Measurements from ENCODE around the gene CHD5. TPM values are rescaled to one million over a fixed set of nuclear protein-coding genes. Genes with fewer than 3 reads are reported as not detected.
A peak's percentile ranks its signal among the peaks of the same experiment; 100 is the strongest.

Gene CHD5
- total and polyA plus RNA-seq, 7 experiments from 2014 or later: 0.14 to 2.8 (median 0.37) TPM; not detected in 2

DNA sequence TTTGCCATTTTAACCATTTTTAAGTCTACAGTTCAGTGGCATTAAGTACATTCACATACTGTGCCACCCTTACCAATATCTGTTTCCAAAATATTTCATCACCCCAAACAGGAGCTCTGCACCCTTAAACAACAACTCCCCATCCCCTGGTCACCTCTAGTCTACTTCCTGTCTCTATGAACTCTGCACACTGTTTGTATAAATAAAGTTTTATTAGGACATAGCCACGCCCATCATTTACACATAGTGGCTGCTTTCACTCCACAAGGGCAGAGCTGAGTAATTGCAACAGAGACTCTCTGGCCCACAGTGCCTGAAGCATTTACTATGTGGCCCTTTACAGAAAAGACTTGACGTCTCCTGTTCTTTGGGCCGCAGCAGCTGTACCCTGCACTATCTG lies 104.4 kb downstream of the CHD5 start:
- peaks cover 0 to 97% (median 11%) of the 10 kb centered on the region in 3 experiments for H3K36me3 ChIP-seq (ENCODE audit: control insufficient read depth in 2 of 3, insufficient read depth in 3 of 3, low read length in 3 of 3)
- no peaks in the 10 kb centered on the region for H3K9me3 ChIP-seq (ENCODE audit: control insufficient read depth in 2 of 3, low read length in 3 of 3)
- DNase-seq (no peak), ATAC-seq (no peak)
- no peak overlapping the region for H3K4me3 ChIP-seq (ENCODE audit: low read length)
- peaks cover 4 to 28% (median 10%) of the 10 kb centered on the region in 5 donors for H3K36me3 Mint-ChIP-seq
- H3K4me3 Mint-ChIP-seq: no peak overlapping the region
- ChIA-PET CTCF (no interaction called here), POLR2A (no interaction called here)
- H3K27ac Mint-ChIP-seq: peak overlapping the region in 3 of 9 donors; percentile 5 to 38 (median 18)
- no peaks in the 10 kb centered on the region for H3K4me1 ChIP-seq (ENCODE audit: control insufficient read depth in 2 of 2, insufficient read depth in 2 of 2, low read length in 2 of 2)
- H3K27ac ChIP-seq (ENCODE audit: low read depth, low read length): no peak overlapping the region
- H3K9me3 Mint-ChIP-seq: no peaks in the 10 kb centered on the region
- H3K27me3 Mint-ChIP-seq: no peaks in the 10 kb centered on the region
- H3K27me3 ChIP-seq (ENCODE audit: control insufficient read depth in 2 of 2, insufficient read depth in 2 of 2, low read length in 2 of 2): no peaks in the 10 kb centered on the region
- intact Hi-C loops (cut with micrococcal nuclease): no loop called here
- peaks cover 0 to 8% (median 0%) of the 10 kb centered on the region in 7 donors for H3K4me1 Mint-ChIP-seq

DNA sequence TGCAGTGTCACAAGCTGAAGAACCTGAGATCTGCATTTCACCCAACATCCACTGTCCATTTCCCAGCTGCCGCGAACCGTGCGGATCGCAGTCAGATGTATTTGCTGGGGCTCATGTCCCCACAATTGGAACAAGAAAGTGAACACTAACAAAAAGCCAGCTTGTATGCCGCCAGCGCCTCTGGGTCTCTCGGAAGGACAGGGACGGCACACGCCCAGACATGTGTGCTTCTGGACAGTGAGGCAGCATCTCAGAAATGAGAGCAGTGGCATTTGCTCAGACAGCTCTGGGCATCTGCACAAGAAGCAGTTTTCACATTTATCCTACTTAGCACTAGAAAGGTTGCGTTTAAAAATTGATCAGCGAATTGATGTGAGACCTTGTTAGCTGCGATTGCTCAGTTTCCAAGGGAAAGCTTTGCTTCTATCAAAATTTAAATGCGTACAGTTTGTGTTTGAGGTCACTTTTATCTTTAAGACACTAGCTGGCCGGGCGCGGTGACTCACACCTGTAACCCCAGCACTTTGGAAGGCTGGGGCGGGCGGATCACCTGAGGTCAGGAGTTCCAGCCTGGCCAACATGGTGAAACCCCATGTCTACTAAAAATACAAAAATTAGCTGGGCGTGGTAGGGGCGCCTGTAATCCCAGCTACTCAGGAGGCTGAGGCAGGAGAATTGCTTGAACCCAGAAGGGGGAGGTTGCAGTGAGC lies 105.8 kb downstream of the CHD5 start:
- no peak overlapping the region for H3K4me3 Mint-ChIP-seq
- DNase-seq (no peak), ATAC-seq (no peak)
- no peak overlapping the region for H3K27ac Mint-ChIP-seq
- POLR2A ChIA-PET: no interaction called here
- no peaks in the 10 kb centered on the region for H3K9me3 Mint-ChIP-seq
- peaks cover 0 to 21% (median 10%) of the 10 kb centered on the region in 5 donors for H3K36me3 Mint-ChIP-seq
- H3K4me1 Mint-ChIP-seq: peaks cover 0 to 7% (median 0%) of the 10 kb centered on the region in 7 donors
- peaks cover 0 to 89% (median 11%) of the 10 kb centered on the region in 3 experiments for H3K36me3 ChIP-seq (ENCODE audit: control insufficient read depth in 2 of 3, insufficient read depth in 3 of 3, low read length in 3 of 3)
- H3K9me3 ChIP-seq (ENCODE audit: control insufficient read depth in 2 of 3, low read length in 3 of 3): no peaks in the 10 kb centered on the region
- CTCF ChIA-PET: no interaction called here
- H3K27ac ChIP-seq (ENCODE audit: low read depth, low read length): no peak overlapping the region
- no peaks in the 10 kb centered on the region for H3K27me3 ChIP-seq (ENCODE audit: control insufficient read depth in 2 of 2, insufficient read depth in 2 of 2, low read length in 2 of 2)
- intact Hi-C loops (cut with micrococcal nuclease): no loop called here
- no peaks in the 10 kb centered on the region for H3K4me1 ChIP-seq (ENCODE audit: control insufficient read depth in 2 of 2, insufficient read depth in 2 of 2, low read length in 2 of 2)
- H3K27me3 Mint-ChIP-seq: no peaks in the 10 kb centered on the region
- no peak overlapping the region for H3K4me3 ChIP-seq (ENCODE audit: low read length)

DNA sequence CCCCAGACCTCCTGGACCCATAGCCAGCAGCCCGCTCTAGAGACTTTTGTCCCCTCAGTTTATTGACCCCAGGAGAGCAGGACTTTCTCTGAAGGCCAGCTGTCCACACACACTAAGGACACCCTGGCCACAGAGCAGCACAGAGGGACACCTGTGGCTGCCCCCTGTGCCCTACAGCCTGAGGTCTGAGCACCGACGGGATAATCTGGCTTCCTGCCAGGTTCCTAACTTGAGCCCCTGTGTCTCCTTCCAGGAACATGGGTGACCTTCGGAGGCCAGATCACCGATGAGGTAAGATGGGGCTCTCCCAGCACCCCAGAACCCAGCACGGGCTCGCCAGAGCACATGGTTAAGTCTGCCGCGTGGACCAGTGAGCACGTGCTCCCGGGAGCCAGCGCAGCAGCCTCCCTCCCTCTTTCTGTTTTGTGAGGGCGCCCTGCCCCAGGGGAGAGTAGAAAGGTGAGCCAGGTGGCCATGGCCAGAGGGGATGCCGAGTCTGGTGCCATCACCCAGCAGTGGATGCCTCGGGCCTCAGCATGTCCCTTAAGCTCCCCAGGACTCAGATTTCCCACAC lies 106.6 kb downstream of the CHD5 start:
- peaks cover 0 to 20% (median 10%) of the 10 kb centered on the region in 5 donors for H3K36me3 Mint-ChIP-seq
- DNase-seq (no peak), ATAC-seq (no peak)
- no peak overlapping the region for H3K27ac ChIP-seq (ENCODE audit: low read depth, low read length)
- CTCF ChIA-PET: no interaction called here
- no peaks in the 10 kb centered on the region for H3K27me3 Mint-ChIP-seq
- peaks cover 0 to 7% (median 0%) of the 10 kb centered on the region in 7 donors for H3K4me1 Mint-ChIP-seq
- POLR2A ChIA-PET: no interaction called here
- no peak overlapping the region for H3K4me3 Mint-ChIP-seq
- H3K4me3 ChIP-seq (ENCODE audit: low read length): no peak overlapping the region
- peaks cover 0 to 88% (median 11%) of the 10 kb centered on the region in 3 experiments for H3K36me3 ChIP-seq (ENCODE audit: control insufficient read depth in 2 of 3, insufficient read depth in 3 of 3, low read length in 3 of 3)
- no peaks in the 10 kb centered on the region for H3K9me3 ChIP-seq (ENCODE audit: control insufficient read depth in 2 of 3, low read length in 3 of 3)
- no peak overlapping the region for H3K27ac Mint-ChIP-seq
- no peaks in the 10 kb centered on the region for H3K27me3 ChIP-seq (ENCODE audit: control insufficient read depth in 2 of 2, insufficient read depth in 2 of 2, low read length in 2 of 2)
- intact Hi-C loops (cut with micrococcal nuclease): no loop called here
- H3K4me1 ChIP-seq (ENCODE audit: control insufficient read depth in 2 of 2, insufficient read depth in 2 of 2, low read length in 2 of 2): no peaks in the 10 kb centered on the region
- no peaks in the 10 kb centered on the region for H3K9me3 Mint-ChIP-seq

DNA sequence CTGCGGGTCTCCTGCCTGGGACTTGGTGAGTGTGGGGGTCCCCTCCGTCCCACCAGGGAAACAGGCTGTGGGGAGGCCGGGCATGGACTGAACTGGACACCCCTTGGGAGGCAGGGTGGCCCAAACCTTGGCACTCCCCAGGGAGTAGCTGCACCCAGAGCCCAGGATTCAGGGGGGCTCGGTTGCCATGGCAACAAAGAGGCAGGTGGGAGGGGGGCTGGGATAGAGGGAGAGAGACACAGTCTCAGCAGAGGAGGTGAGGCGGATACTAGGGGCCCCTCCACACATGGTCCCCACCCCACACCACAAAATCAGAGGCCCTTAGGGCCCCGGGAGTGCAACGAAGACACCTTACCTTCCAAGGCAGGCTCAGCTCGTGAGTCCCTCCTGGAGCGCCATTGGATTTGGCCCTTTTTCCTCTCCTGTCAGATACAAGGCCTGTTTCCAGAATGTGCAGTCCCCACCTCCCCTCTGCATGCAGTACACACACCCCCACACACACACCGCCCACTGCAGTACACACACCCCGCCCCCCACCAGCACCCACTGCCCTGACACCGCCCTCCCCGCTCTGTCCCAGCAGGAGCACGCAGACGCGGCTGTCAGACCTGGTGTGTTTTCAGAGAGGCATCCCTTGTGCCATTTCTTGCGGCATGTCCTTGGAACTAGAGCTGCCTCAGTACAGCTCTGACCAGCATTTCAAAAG lies 107.2 kb downstream of the CHD5 start:
- H3K36me3 ChIP-seq (ENCODE audit: control insufficient read depth in 2 of 3, insufficient read depth in 3 of 3, low read length in 3 of 3): peaks cover 0 to 88% (median 11%) of the 10 kb centered on the region in 3 experiments
- ChIA-PET POLR2A (no interaction called here), CTCF (no interaction called here)
- H3K4me1 ChIP-seq (ENCODE audit: control insufficient read depth in 2 of 2, insufficient read depth in 2 of 2, low read length in 2 of 2): no peaks in the 10 kb centered on the region
- no peaks in the 10 kb centered on the region for H3K9me3 ChIP-seq (ENCODE audit: control insufficient read depth in 2 of 3, low read length in 3 of 3)
- no peaks in the 10 kb centered on the region for H3K27me3 Mint-ChIP-seq
- no peaks in the 10 kb centered on the region for H3K9me3 Mint-ChIP-seq
- H3K4me3 Mint-ChIP-seq: no peak overlapping the region
- H3K27ac Mint-ChIP-seq: no peak overlapping the region
- no peaks in the 10 kb centered on the region for H3K27me3 ChIP-seq (ENCODE audit: control insufficient read depth in 2 of 2, insufficient read depth in 2 of 2, low read length in 2 of 2)
- H3K4me3 ChIP-seq (ENCODE audit: low read length): no peak overlapping the region
- intact Hi-C loops (cut with micrococcal nuclease): no loop called here
- H3K36me3 Mint-ChIP-seq: peaks cover 0 to 17% (median 10%) of the 10 kb centered on the region in 5 donors
- peaks cover 0 to 7% (median 0%) of the 10 kb centered on the region in 7 donors for H3K4me1 Mint-ChIP-seq
- no peak for ATAC-seq
- H3K27ac ChIP-seq (ENCODE audit: low read depth, low read length): no peak overlapping the region
- no peak for DNase-seq

DNA sequence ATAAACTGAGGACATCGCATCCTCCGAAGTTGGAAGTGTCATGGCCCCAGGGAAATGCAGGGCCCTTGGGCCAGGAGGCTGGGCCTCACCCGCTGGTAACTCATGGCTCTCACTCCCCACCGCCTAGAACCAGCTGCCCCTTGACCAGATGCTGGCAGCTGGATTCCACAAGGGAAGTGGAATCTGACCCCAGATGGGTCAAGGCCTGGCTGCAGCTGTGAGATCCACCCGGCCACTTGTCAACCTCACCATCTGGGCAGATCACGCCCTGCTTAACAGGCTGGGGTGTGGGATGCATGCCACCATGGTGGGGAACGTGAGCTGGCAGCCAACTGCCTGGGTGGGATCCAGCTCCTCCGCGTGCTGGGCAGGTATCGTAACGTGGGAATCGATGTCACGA lies 108.9 kb downstream of the CHD5 start:
- Mint-ChIP-seq H3K27me3 (no peaks in the 10 kb centered on the region), H3K36me3 (peaks cover 0 to 12% (median 10%) of the 10 kb centered on the region in 5 donors), H3K4me3 (no peak overlapping the region), H3K9me3 (no peaks in the 10 kb centered on the region), H3K27ac (no peak overlapping the region), H3K4me1 (peaks cover 0 to 8% (median 3%) of the 10 kb centered on the region in 7 donors)
- ATAC-seq: no peak
- peaks cover 0 to 86% (median 11%) of the 10 kb centered on the region in 3 experiments for H3K36me3 ChIP-seq (ENCODE audit: control insufficient read depth in 2 of 3, insufficient read depth in 3 of 3, low read length in 3 of 3)
- H3K4me3 ChIP-seq (ENCODE audit: low read length): no peak overlapping the region
- no peaks in the 10 kb centered on the region for H3K9me3 ChIP-seq (ENCODE audit: control insufficient read depth in 2 of 3, low read length in 3 of 3)
- H3K27me3 ChIP-seq (ENCODE audit: control insufficient read depth in 2 of 2, insufficient read depth in 2 of 2, low read length in 2 of 2): no peaks in the 10 kb centered on the region
- CTCF ChIA-PET: no interaction called here
- H3K27ac ChIP-seq (ENCODE audit: low read depth, low read length): no peak overlapping the region
- POLR2A ChIA-PET: no interaction called here
- H3K4me1 ChIP-seq (ENCODE audit: control insufficient read depth in 2 of 2, insufficient read depth in 2 of 2, low read length in 2 of 2): no peaks in the 10 kb centered on the region
- intact Hi-C loops (cut with micrococcal nuclease): no loop called here
- no peak for DNase-seq

DNA sequence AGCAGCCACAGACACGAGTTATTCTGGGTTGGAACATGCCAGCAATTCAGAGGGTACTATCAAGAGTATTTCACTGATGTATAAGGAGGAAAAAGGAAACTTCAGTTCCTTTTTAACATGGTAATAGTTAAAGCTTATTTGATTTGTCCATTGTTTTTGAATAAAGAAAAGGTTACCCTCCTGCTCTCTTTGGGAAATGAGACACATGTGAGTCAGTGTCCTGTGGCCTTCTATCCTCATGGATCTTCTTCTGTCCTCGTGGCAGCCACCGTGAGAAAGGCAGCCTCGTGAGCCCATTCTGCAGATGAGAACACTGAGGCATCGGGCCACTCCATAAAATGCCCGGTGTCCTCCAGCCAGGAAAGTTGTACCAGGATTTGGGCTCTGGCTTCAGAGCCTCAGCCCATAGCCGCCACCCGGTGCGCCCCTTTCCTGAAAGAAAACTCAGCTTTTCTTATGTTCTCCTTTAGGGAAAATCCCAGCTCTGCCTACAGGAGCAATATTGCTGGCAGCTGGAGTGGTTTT lies 109.6 kb downstream of the CHD5 start:
- POLR2A ChIA-PET: no interaction called here
- Mint-ChIP-seq H3K4me1 (peaks cover 0 to 8% (median 3%) of the 10 kb centered on the region in 7 donors), H3K27ac (peak overlapping the region in 2 of 9 donors; percentile 14 to 28), H3K9me3 (no peaks in the 10 kb centered on the region), H3K36me3 (peaks cover 0 to 9% (median 6%) of the 10 kb centered on the region in 5 donors), H3K4me3 (no peak overlapping the region), H3K27me3 (no peaks in the 10 kb centered on the region)
- no peaks in the 10 kb centered on the region for H3K27me3 ChIP-seq (ENCODE audit: control insufficient read depth in 2 of 2, insufficient read depth in 2 of 2, low read length in 2 of 2)
- DNase-seq (no peak), ATAC-seq (no peak)
- H3K36me3 ChIP-seq (ENCODE audit: control insufficient read depth in 2 of 3, insufficient read depth in 3 of 3, low read length in 3 of 3): peaks cover 0 to 87% (median 11%) of the 10 kb centered on the region in 3 experiments
- no peak overlapping the region for H3K4me3 ChIP-seq (ENCODE audit: low read length)
- no peaks in the 10 kb centered on the region for H3K4me1 ChIP-seq (ENCODE audit: control insufficient read depth in 2 of 2, insufficient read depth in 2 of 2, low read length in 2 of 2)
- intact Hi-C loops (cut with micrococcal nuclease): no loop called here
- no peaks in the 10 kb centered on the region for H3K9me3 ChIP-seq (ENCODE audit: control insufficient read depth in 2 of 3, low read length in 3 of 3)
- no peak overlapping the region for H3K27ac ChIP-seq (ENCODE audit: low read depth, low read length)
- CTCF ChIA-PET: no interaction called here
